Memory B cell (primary cell): ENCODE measurements around the gene DRD5.
"Not testable (repeated sequence)": the region's sequence is repeated elsewhere in the genome, so short reads cannot be mapped to it uniquely, and the experiment has no call there.

Source experiments
- ATAC-seq: fragments of 150-1000 bp; cut with Tn5 transposase; 2 replicates; pipeline ENCODE4 v1.10.0; 2021; ENCODE audit warnings: low read depth, mild to moderate bottlenecking, moderate library complexity
- DNase-seq, 2 donors: peaks; one replicate each; pipeline ENCODE4 v3.0.0; 2022; ENCODE audit warnings: low spot score in 2 of 2
- H3K27ac Mint-ChIP-seq: one replicate; pipeline ENCODE4 v1.8.0; 2022; ENCODE audit warnings: mild to moderate bottlenecking, moderate library complexity, mixed read lengths
- H3K27me3 Mint-ChIP-seq: one replicate; pipeline ENCODE4 v1.8.0; 2022; ENCODE audit warnings: mixed read lengths
- H3K36me3 Mint-ChIP-seq: one replicate; pipeline ENCODE4 v1.8.0; 2022; ENCODE audit warnings: mild to moderate bottlenecking, mixed read lengths
- H3K4me1 Mint-ChIP-seq: one replicate; pipeline ENCODE4 v1.8.0; 2022; ENCODE audit warnings: mixed read lengths
- H3K4me3 Mint-ChIP-seq: one replicate; pipeline ENCODE4 v1.8.0; 2022; ENCODE audit warnings: mild to moderate bottlenecking, moderate library complexity, mixed read lengths
- H3K9me3 Mint-ChIP-seq: one replicate; pipeline ENCODE4 v1.8.0; 2022; ENCODE audit warnings: mixed read lengths

Gene DRD5

GRCh38 chr4:9781343-9782135, at the start of gene DRD5:
DRD5 (plus strand) TSS chr4:9781634; CDS start chr4:9782030, 396 bp downstream.
- no peak for ATAC-seq
- Mint-ChIP-seq H3K27me3 (peaks cover 29% of the 10 kb centered on the region), H3K4me3 (no peak within 1 kb of the TSS), H3K36me3 (no peaks in the 10 kb centered on the region), H3K9me3 (no peaks in the 10 kb centered on the region), H3K27ac (no peak within 1 kb of the TSS), H3K4me1 (peaks cover 8% of the 10 kb centered on the region)
- no peak for DNase-seq

- H3K27me3 Mint-ChIP-seq, H3K27ac Mint-ChIP-seq, DNase-seq, H3K4me1 Mint-ChIP-seq, H3K4me3 Mint-ChIP-seq, H3K9me3 Mint-ChIP-seq, ATAC-seq, H3K36me3 Mint-ChIP-seq: not testable (repeated sequence)
Measured at GRCh38 chr4:9732256-9732655, 49.2 kb upstream of the DRD5 start.

GRCh38 chr4:9735515-9735914, 45.9 kb upstream of the DRD5 start:
- no peak for ATAC-seq
- Mint-ChIP-seq H3K27ac (no peak overlapping the region), H3K36me3 (no peaks in the 10 kb centered on the region), H3K4me1 (peaks cover 4% of the 10 kb centered on the region), H3K4me3 (no peak overlapping the region), H3K9me3 (no peaks in the 10 kb centered on the region), H3K27me3 (peaks cover 12% of the 10 kb centered on the region)
- DNase-seq = no peak

DNA sequence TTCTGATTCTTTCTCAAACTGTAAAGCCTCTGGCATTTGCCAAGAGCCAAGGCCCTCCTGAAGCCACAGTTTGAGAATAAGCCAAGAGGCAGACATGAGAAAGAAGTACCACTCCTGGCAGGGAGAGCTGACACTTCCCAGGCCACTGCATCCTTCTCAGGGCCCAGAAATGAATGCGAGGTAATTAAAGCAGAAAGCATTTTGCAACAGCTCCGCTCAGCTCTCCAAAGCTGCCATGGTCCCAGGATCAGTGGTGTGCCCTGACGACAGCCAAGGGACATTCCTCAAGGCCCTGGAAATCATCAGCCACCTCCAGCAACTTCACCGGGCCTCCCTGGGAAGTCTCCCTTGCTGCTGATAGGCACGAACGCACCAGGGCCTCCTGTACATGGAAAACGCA, 44.2 kb upstream of the DRD5 start:
- H3K27me3 Mint-ChIP-seq, H3K9me3 Mint-ChIP-seq, H3K36me3 Mint-ChIP-seq, H3K4me3 Mint-ChIP-seq, H3K27ac Mint-ChIP-seq, DNase-seq, ATAC-seq, H3K4me1 Mint-ChIP-seq: not testable (repeated sequence)

- peaks cover 12% of the 10 kb centered on the region for H3K27me3 Mint-ChIP-seq
- not testable (repeated sequence) for H3K27ac Mint-ChIP-seq, H3K36me3 Mint-ChIP-seq, H3K4me3 Mint-ChIP-seq, DNase-seq, ATAC-seq, H3K9me3 Mint-ChIP-seq, H3K4me1 Mint-ChIP-seq
Measured at GRCh38 chr4:9743789-9744188, 37.6 kb upstream of the DRD5 start.

GRCh38 chr4:9745782-9746181, 35.7 kb upstream of the DRD5 start:
- peaks cover 5% of the 10 kb centered on the region for H3K27me3 Mint-ChIP-seq
- H3K4me3 Mint-ChIP-seq = no peak overlapping the region
- no peak for ATAC-seq
- peaks cover 3% of the 10 kb centered on the region for H3K9me3 Mint-ChIP-seq
- no peak for DNase-seq
- H3K36me3 Mint-ChIP-seq = no peaks in the 10 kb centered on the region
- H3K4me1 Mint-ChIP-seq = peaks cover 3% of the 10 kb centered on the region
- H3K27ac Mint-ChIP-seq = no peak overlapping the region

DNA sequence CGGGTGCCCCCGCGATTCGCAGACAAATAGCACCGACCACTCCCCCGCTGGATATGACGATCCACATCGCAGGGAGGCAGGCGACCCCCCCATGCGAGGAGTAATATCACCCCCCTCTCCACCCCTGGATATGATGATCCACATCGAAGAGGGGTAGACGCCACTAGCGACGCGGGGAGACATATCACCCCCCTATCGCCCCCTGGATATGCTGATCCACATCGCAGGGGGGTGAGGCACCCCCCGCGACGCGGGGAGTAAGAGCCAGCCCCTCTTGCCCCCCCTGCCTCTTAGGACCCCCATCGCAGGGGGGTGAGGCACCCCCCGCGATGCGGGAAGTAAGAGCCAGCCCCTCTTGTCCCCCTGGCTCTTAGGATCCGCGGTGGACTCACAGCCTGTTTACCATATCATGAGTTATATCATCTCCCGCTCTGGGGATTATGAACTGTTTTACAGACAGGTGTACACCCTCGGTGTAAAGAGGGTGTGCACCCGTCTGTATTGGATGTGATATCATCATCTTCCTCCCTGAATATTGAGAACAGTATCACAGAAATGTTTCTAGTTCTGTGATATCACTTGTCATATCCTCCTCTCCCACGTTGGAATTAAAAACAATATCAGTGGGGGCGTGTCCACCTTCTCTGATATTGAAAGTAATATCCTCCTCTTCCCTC, 22.7 kb upstream of the DRD5 start:
- Mint-ChIP-seq H3K27ac (no peak overlapping the region), H3K36me3 (no peaks in the 10 kb centered on the region), H3K4me1 (no peaks in the 10 kb centered on the region), H3K4me3 (no peak overlapping the region), H3K27me3 (peaks cover 4% of the 10 kb centered on the region), H3K9me3 (no peaks in the 10 kb centered on the region)
- DNase-seq (no peak), ATAC-seq (no peak)

GRCh38 chr4:9762823-9763475, 18.5 kb upstream of the DRD5 start:
- Mint-ChIP-seq H3K4me1 (no peaks in the 10 kb centered on the region), H3K27me3 (peaks cover 9% of the 10 kb centered on the region), H3K9me3 (no peaks in the 10 kb centered on the region), H3K27ac (no peak overlapping the region), H3K36me3 (no peaks in the 10 kb centered on the region), H3K4me3 (no peak overlapping the region)
- ATAC-seq (peak; percentile 26), DNase-seq (peak; percentile 37 to 38)

DNA sequence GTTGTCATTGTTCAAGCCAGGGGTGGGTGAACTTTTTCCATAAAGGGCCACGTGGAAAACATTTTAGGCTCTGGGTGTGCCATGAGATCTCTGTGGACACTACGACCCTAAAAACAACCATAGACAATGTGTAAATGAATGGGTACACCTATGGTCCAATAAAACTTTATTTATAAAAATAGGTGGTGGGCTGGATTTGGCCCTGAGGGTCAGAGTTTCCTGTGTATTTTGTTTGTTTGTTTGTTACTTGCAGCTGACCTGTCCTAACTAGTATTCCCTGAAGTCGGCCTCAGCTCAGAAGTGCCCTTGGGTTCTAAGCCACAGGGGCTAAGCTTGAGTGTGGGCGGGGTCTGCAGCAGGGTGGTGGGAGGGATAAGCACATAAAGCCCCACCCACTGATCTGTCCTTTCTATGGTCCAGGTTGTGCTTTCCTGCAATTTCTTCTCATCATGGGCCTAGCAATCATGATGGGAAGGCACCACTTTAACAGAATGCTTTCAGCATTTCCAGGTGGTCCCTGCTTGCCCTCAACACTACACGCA, 17.2 kb upstream of the DRD5 start:
- Mint-ChIP-seq H3K36me3 (no peaks in the 10 kb centered on the region), H3K27ac (no peak overlapping the region), H3K4me1 (peaks cover 2% of the 10 kb centered on the region), H3K27me3 (peaks cover 9% of the 10 kb centered on the region), H3K4me3 (no peak overlapping the region), H3K9me3 (no peaks in the 10 kb centered on the region)
- DNase-seq = no peak
- ATAC-seq = no peak

DNA sequence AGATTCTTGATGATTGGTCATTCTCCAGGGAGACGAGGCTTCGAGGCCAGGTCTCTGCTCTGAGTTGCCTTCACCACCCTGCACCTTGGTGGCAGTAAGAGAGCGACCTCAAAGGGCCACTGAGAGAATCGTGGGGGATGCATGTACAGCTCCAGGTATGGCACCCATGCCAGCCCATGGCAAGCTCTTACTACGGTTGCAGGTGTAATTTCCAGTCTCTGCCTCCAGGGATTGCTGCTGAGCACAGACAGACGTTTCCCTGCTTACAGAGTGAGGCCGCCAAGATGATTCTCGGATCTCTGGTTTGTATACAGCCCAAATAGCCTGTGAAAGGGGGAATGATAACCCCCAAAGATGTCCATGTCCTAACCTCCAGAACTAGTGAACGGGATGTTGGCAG, 16.3 kb upstream of the DRD5 start:
- Mint-ChIP-seq H3K4me3 (no peak overlapping the region), H3K9me3 (no peaks in the 10 kb centered on the region), H3K36me3 (no peaks in the 10 kb centered on the region), H3K27me3 (peaks cover 9% of the 10 kb centered on the region), H3K4me1 (peaks cover 2% of the 10 kb centered on the region), H3K27ac (no peak overlapping the region)
- ATAC-seq = no peak
- no peak for DNase-seq

DNA sequence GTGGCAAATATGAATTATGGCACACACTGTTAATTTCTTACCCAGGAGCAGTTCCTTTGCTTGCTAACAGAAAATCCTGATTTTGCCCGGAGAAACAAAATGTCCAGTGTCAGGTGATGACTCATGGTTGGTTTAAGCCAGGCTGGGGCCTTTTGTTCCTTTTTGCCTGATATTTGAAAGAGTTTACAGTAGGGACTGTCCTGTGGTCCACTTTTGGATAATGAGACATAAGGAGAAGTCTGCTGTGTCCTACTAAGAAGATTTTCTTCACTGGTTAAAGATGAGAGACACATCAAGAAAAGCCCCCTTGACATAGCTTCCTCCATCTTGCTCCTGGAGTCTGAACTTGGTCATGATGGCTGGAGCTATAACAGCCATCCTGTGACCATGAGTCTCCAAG, 12.1 kb upstream of the DRD5 start:
- no peak for ATAC-seq
- no peak overlapping the region for H3K4me3 Mint-ChIP-seq
- no peaks in the 10 kb centered on the region for H3K36me3 Mint-ChIP-seq
- H3K27ac Mint-ChIP-seq = no peak overlapping the region
- H3K27me3 Mint-ChIP-seq = peaks cover 13% of the 10 kb centered on the region
- peaks cover 2% of the 10 kb centered on the region for H3K4me1 Mint-ChIP-seq
- no peak for DNase-seq
- no peaks in the 10 kb centered on the region for H3K9me3 Mint-ChIP-seq

GRCh38 chr4:9771034-9771433, 10.4 kb upstream of the DRD5 start:
- Mint-ChIP-seq H3K9me3 (peaks cover 1% of the 10 kb centered on the region), H3K27me3 (peaks cover 11% of the 10 kb centered on the region), H3K4me1 (peaks cover 2% of the 10 kb centered on the region), H3K27ac (no peak overlapping the region), H3K36me3 (no peaks in the 10 kb centered on the region), H3K4me3 (no peak overlapping the region)
- no peak for ATAC-seq
- no peak for DNase-seq

GRCh38 chr4:9773471-9773870, 8.0 kb upstream of the DRD5 start:
- no peak overlapping the region for H3K4me3 Mint-ChIP-seq
- H3K36me3 Mint-ChIP-seq = no peaks in the 10 kb centered on the region
- H3K4me1 Mint-ChIP-seq = peaks cover 5% of the 10 kb centered on the region
- peaks cover 15% of the 10 kb centered on the region for H3K27me3 Mint-ChIP-seq
- DNase-seq = no peak
- peaks cover 1% of the 10 kb centered on the region for H3K9me3 Mint-ChIP-seq
- no peak for ATAC-seq
- no peak overlapping the region for H3K27ac Mint-ChIP-seq

DNA sequence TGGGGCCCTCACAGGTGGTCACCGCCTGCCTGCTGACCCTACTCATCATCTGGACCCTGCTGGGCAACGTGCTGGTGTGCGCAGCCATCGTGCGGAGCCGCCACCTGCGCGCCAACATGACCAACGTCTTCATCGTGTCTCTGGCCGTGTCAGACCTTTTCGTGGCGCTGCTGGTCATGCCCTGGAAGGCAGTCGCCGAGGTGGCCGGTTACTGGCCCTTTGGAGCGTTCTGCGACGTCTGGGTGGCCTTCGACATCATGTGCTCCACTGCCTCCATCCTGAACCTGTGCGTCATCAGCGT, 652 bp downstream of the DRD5 start:
- Mint-ChIP-seq H3K4me3 (no peak overlapping the region), H3K27me3 (peaks cover 29% of the 10 kb centered on the region), H3K9me3 (no peaks in the 10 kb centered on the region), H3K36me3 (no peaks in the 10 kb centered on the region), H3K4me1 (peaks cover 8% of the 10 kb centered on the region), H3K27ac (no peak overlapping the region)
- ATAC-seq (no peak), DNase-seq (no peak)
